ENCODE results near the gene SUGCT. TPM values are rescaled to one million over a fixed set of nuclear protein-coding genes. Genes with fewer than 3 reads are reported as not detected.

Gene SUGCT
- polyA plus RNA-seq, 1 donor: 2.2 TPM

GRCh38 chr7:40815512-40815911, 680.7 kb downstream of the SUGCT start:
- no peak for DNase-seq (ENCODE audit: low read depth)

GRCh38 chr7:40822861-40823260, 688.1 kb downstream of the SUGCT start:
- DNase-seq (ENCODE audit: low read depth): no peak

GRCh38 chr7:40824461-40824860, 689.7 kb downstream of the SUGCT start:
- no peak for DNase-seq (ENCODE audit: low read depth)

GRCh38 chr7:40826411-40827221, 691.8 kb downstream of the SUGCT start:
- DNase-seq (ENCODE audit: low read depth): no peak

- DNase-seq (ENCODE audit: low read depth): no peak
Observed at GRCh38 chr7:40827222-40828085, 692.6 kb downstream of the SUGCT start.

GRCh38 chr7:40828686-40829600, 694.1 kb downstream of the SUGCT start:
- no peak for DNase-seq (ENCODE audit: low read depth)

GRCh38 chr7:40833191-40833887, 698.5 kb downstream of the SUGCT start:
- no peak for DNase-seq (ENCODE audit: low read depth)

GRCh38 chr7:40833888-40834234, 699.1 kb downstream of the SUGCT start:
- no peak for DNase-seq (ENCODE audit: low read depth)

- no peak for DNase-seq (ENCODE audit: low read depth)
Observed at GRCh38 chr7:40836218-40836617, 701.4 kb downstream of the SUGCT start.

- no peak for DNase-seq (ENCODE audit: low read depth)
Observed at GRCh38 chr7:40839881-40840280, 705.1 kb downstream of the SUGCT start.

GRCh38 chr7:40840990-40841389, 706.2 kb downstream of the SUGCT start:
- DNase-seq (ENCODE audit: low read depth): no peak

- DNase-seq (ENCODE audit: low read depth): no peak
Observed at GRCh38 chr7:40842641-40843040, 707.8 kb downstream of the SUGCT start.

- DNase-seq (ENCODE audit: low read depth): no peak
Observed at GRCh38 chr7:40843338-40843985, 708.7 kb downstream of the SUGCT start.

- no peak for DNase-seq (ENCODE audit: low read depth)
Observed at GRCh38 chr7:40845943-40846342, 711.1 kb downstream of the SUGCT start.

- no peak for DNase-seq (ENCODE audit: low read depth)
Observed at GRCh38 chr7:40847921-40848320, 713.1 kb downstream of the SUGCT start.

GRCh38 chr7:40848541-40849221, 713.9 kb downstream of the SUGCT start:
- no peak for DNase-seq (ENCODE audit: low read depth)

GRCh38 chr7:40850017-40850416, 715.2 kb downstream of the SUGCT start:
- no peak for DNase-seq (ENCODE audit: low read depth)

- DNase-seq (ENCODE audit: low read depth): no peak
Observed at GRCh38 chr7:40851001-40851400, 716.2 kb downstream of the SUGCT start.

GRCh38 chr7:40859076-40859475, 724.3 kb downstream of the SUGCT start:
- no peak for DNase-seq (ENCODE audit: low read depth)

GRCh38 chr7:40859965-40860543, 725.2 kb downstream of the SUGCT start:
- DNase-seq (ENCODE audit: low read depth): no peak

All from forelimb muscle (tissue), 1 donor.